Left ventricle myocardium inferior (tissue), 1 donor: Measurements from ENCODE around the gene H6PD. TPM values are rescaled to one million over a fixed set of nuclear protein-coding genes. Genes with fewer than 3 reads are reported as not detected.

Source experiments
- DNase-seq: peaks from one replicate; pipeline ENCODE4 v3.0.0-alpha.2; 2020
- H3K27ac ChIP-seq: fragments of 200-600 bp; replicated peaks from 2 replicates; pipeline ENCODE4 v1.8.0; 2021
- H3K27me3 ChIP-seq: fragments of 200-600 bp; 2 replicates; pipeline ENCODE4 v1.8.0; 2021; ENCODE audit warnings: low read depth
- H3K36me3 ChIP-seq: fragments of 200-600 bp; 2 replicates; pipeline ENCODE4 v1.8.0; 2021
- H3K4me1 ChIP-seq: fragments of 200-600 bp; 2 replicates; pipeline ENCODE4 v1.8.0; 2021
- H3K4me3 ChIP-seq: fragments of 200-600 bp; 2 replicates; pipeline ENCODE4 v1.8.0; 2021; ENCODE audit warnings: mild to moderate bottlenecking, moderate library complexity
- H3K9me3 ChIP-seq: fragments of 200-600 bp; replicated peaks from 2 replicates; pipeline ENCODE4 v1.8.0; 2021
- CTCF ChIP-seq: fragments of 200-600 bp; IDR thresholded peaks from 2 replicates; pipeline ENCODE4 v1.8.0; 2021; ENCODE audit warnings: antibody characterized with exemption, mild to moderate bottlenecking, borderline replicate concordance
- intact Hi-C: fragments of 100-400 bp; cut with micrococcal nuclease; formaldehyde crosslinking; loops from one replicate; pipeline ENCODE4 v1.11.0; 2022
- total RNA-seq: library from RNA; stranded (reverse); fragmentation: NEBNext Ultra II Directional; extraction: Animal tissue kit (Norgen Biotek cat#: 25700); gene quantifications from one replicate; pipeline ENCODE4 v1.2.1, GENCODE V29; 2021
- donor health status: DM: no; HTN: yes; CAD: no; lungs with severe emphysema.

H6PD gene
- total RNA-seq, 1 donor from 2014 or later, result 21.9 TPM

- H3K4me1 ChIP-seq, result peaks cover 58% of the 10 kb centered on the region
Observed at GRCh38 chr1:9303916-9304315, 69.3 kb downstream of the H6PD start.

GRCh38 chr1:9305216-9305615, 70.6 kb downstream of the H6PD start:
- no peak overlapping the region for H3K27ac ChIP-seq
- peaks cover 59% of the 10 kb centered on the region for H3K4me1 ChIP-seq
- H3K4me3 ChIP-seq, result no peak overlapping the region
- H3K9me3 ChIP-seq, result no peaks in the 10 kb centered on the region
- H3K27me3 ChIP-seq, result no peaks in the 10 kb centered on the region
- no peak for TF ChIP-seq CTCF
- DNase-seq, result no peak
- intact Hi-C loops, result no loop called here
- no peaks in the 10 kb centered on the region for H3K36me3 ChIP-seq

More at GRCh38 chr1:9303916-9304315, 69.3 kb downstream of the H6PD start:
- no peaks in the 10 kb centered on the region for H3K27me3 ChIP-seq
- no peaks in the 10 kb centered on the region for H3K36me3 ChIP-seq
- H3K27ac ChIP-seq, result peak overlapping the region; percentile 63
- no peak for TF ChIP-seq CTCF
- H3K4me3 ChIP-seq, result no peak overlapping the region
- H3K9me3 ChIP-seq, result no peaks in the 10 kb centered on the region
- intact Hi-C loops, result no loop called here
- no peak for DNase-seq

- TF ChIP-seq CTCF, result no peak
- DNase-seq, result no peak
- H3K4me1 ChIP-seq, result peaks cover 56% of the 10 kb centered on the region
- no peak overlapping the region for H3K27ac ChIP-seq
- H3K36me3 ChIP-seq, result no peaks in the 10 kb centered on the region
- no peak overlapping the region for H3K4me3 ChIP-seq
- intact Hi-C loops, result no loop called here
- H3K27me3 ChIP-seq, result no peaks in the 10 kb centered on the region
- no peaks in the 10 kb centered on the region for H3K9me3 ChIP-seq
Observed at GRCh38 chr1:9306006-9306405, 71.4 kb downstream of the H6PD start.

GRCh38 chr1:9307303-9307702, 72.7 kb downstream of the H6PD start:
- intact Hi-C loops, result no loop called here
- H3K9me3 ChIP-seq, result no peaks in the 10 kb centered on the region
- no peak for DNase-seq
- TF ChIP-seq CTCF, result no peak
- H3K27me3 ChIP-seq, result no peaks in the 10 kb centered on the region
- no peaks in the 10 kb centered on the region for H3K36me3 ChIP-seq
- H3K4me3 ChIP-seq, result no peak overlapping the region
- H3K4me1 ChIP-seq, result peaks cover 56% of the 10 kb centered on the region
- H3K27ac ChIP-seq, result no peak overlapping the region

GRCh38 chr1:9308236-9308785, 73.7 kb downstream of the H6PD start:
- peaks cover 50% of the 10 kb centered on the region for H3K4me1 ChIP-seq
- H3K27ac ChIP-seq, result no peak overlapping the region
- H3K36me3 ChIP-seq, result no peaks in the 10 kb centered on the region
- no peak for DNase-seq
- H3K9me3 ChIP-seq, result no peaks in the 10 kb centered on the region
- TF ChIP-seq CTCF, result no peak
- H3K27me3 ChIP-seq, result no peaks in the 10 kb centered on the region
- intact Hi-C loops, result no loop called here
- no peak overlapping the region for H3K4me3 ChIP-seq

- no peak overlapping the region for H3K27ac ChIP-seq
- no peak for DNase-seq
- no peaks in the 10 kb centered on the region for H3K36me3 ChIP-seq
- intact Hi-C loops, result no loop called here
- H3K27me3 ChIP-seq, result no peaks in the 10 kb centered on the region
- H3K4me1 ChIP-seq, result peaks cover 43% of the 10 kb centered on the region
- TF ChIP-seq CTCF, result no peak
- no peak overlapping the region for H3K4me3 ChIP-seq
- no peaks in the 10 kb centered on the region for H3K9me3 ChIP-seq
Observed at GRCh38 chr1:9309080-9309479, 74.5 kb downstream of the H6PD start.
